Ovary (tissue), 9 donors: ENCODE data around the gene BBS9. TPM values are rescaled to one million over a fixed set of nuclear protein-coding genes. Genes with fewer than 3 reads are reported as not detected.

ENCODE experiments used
- DNase-seq, 5 donors: peaks; one replicate each; pipeline ENCODE4 v3.0.0-alpha.2; 2019 to 2020
- H3K27ac ChIP-seq, 2 donors: fragments of 200-600 bp; one replicate each; pipeline versions ENCODE4 v1.5.1 to v1.8.0; 2019 to 2022
- H3K27me3 ChIP-seq: fragments of 200-600 bp; one replicate; pipeline ENCODE4 v1.8.0; 2022
- H3K36me3 ChIP-seq: fragments of 200-600 bp; sonication (generic); one replicate; pipeline ENCODE4 v1.5.1; 2019
- H3K4me1 ChIP-seq: one replicate; pipeline ENCODE4 v1.8.1; 2013; ENCODE audit warnings: mild to moderate bottlenecking, moderate library complexity; ENCODE audit not compliant: insufficient read depth
- H3K4me3 ChIP-seq: fragments of 200-600 bp; sonication (generic); one replicate; pipeline ENCODE4 v1.5.1; 2017
- H3K9me3 ChIP-seq, 2 donors: fragments of 200-600 bp in 1 of 2; sonication (generic) in 1 of 2; one replicate each; pipeline versions ENCODE4 v1.5.1 to v1.8.1; 2013 to 2019; ENCODE audit warnings: mild to moderate bottlenecking in 1 of 2, moderate library complexity in 1 of 2
- CTCF ChIP-seq, 3 donors: fragments of 450-650 bp in 2 of 3; fragments of 200-600 bp in 1 of 3; IDR thresholded peaks; one replicate each; pipeline versions ENCODE4 v1.5.1 to v1.8.0; 2016 to 2022; ENCODE audit warnings: antibody characterized with exemption in 3 of 3, mild to moderate bottlenecking in 1 of 3
- EP300 ChIP-seq: sonication (generic); formaldehyde crosslinking; IDR thresholded peaks from one replicate; pipeline ENCODE4 v1.6.1; 2017; ENCODE audit warnings: antibody characterized with exemption
- POLR2A ChIP-seq: fragments of 450-650 bp; IDR thresholded peaks from one replicate; pipeline ENCODE4 v1.6.1; 2017; ENCODE audit warnings: antibody characterized with exemption, mild to moderate bottlenecking, moderate library complexity
- WGBS, 3 donors: extraction: QIAGEN DNeasy Blood & Tissue Kit in 1 of 3; methylation state at CpG; one replicate each; pipeline versions ENCODE4 v1.1.5 to v1.1.7; 2013 to 2017; 5-methylcytosine and 5-hydroxymethylcytosine counted together
- intact Hi-C, 4 donors: fragments of 100-400 bp; cut with DNase I; formaldehyde crosslinking; loops; one replicate each; pipeline versions ENCODE4 v1.11.0 to v1.15.1; 2022 to 2023
- polyA plus RNA-seq, 2 donors: library from polyadenylated mRNA; stranded (reverse); fragments of 200-250 nt in 1 of 2; fragments of 350-450 nt in 1 of 2; fragmentation: Illumina TruSeq in 1 of 2; extraction: RNeasy Lipid Tissue Mini Kit (QIAGEN cat#74804) in 1 of 2; gene quantifications; one replicate each; pipeline ENCODE4 v1.2.3, GENCODE V29; 2013 to 2014
- total RNA-seq, 7 donors: library from RNA; depleted of rRNA in 2 of 7; stranded (reverse); fragments of >200 nt in 2 of 7; fragmentation: NEBNext Ultra II Directional in 3 of 7; extraction: Animal tissue kit (Norgen Biotek cat#: 25700) in 3 of 7; gene quantifications; one replicate each; pipeline versions ENCODE4 v1.1.0 to v1.2.4, GENCODE V29; 2016 to 2023
- donor health status: DM: no; HTN: no; CAD: no; lungs with moderate emphysema.
- donor health status: DM: no; HTN: no; CAD: no.
- donor health status: Bipolar disorder and iron deficiency.
- donor health status: DM: yes; HTN: yes; CAD: no.
- donor health status: DM: no; HTN: no; CAD: no.
- donor health status: DM: yes; HTN: yes; CAD: no.

The BBS9 gene
- total and polyA plus RNA-seq, 9 donors: 8.1 to 42.0 (median 29.7) TPM

- Histone ChIP-seq H3K27me3 (no peaks in the 10 kb centered on the region), H3K4me3 (no peak overlapping the region), H3K4me1 (no peaks in the 10 kb centered on the region), H3K9me3 (no peaks in the 10 kb centered on the region), H3K36me3 (no peaks in the 10 kb centered on the region), H3K27ac (no peak overlapping the region)
- DNase-seq: no peak
- intact Hi-C loops: no loop called here
- no peak for TF ChIP-seq POLR2A
- TF ChIP-seq CTCF (IDR thresholded peaks at IDR 0.05): no peak
- TF ChIP-seq EP300: no peak
These were observed 266.0 kb downstream of the BBS9 start for GRCh38 chr7:33395340-33395739.

GRCh38 chr7:33399528-33400213 lies 270.3 kb downstream of the BBS9 start:
- H3K9me3 ChIP-seq: no peaks in the 10 kb centered on the region
- 77 to 83% (median 79%) methylated on average over 3 of the region's 3 CpGs for WGBS, 3 donors

GRCh38 chr7:33400214-33400538 lies 270.8 kb downstream of the BBS9 start:
- H3K4me1 ChIP-seq: no peaks in the 10 kb centered on the region
- TF ChIP-seq EP300: no peak
- TF ChIP-seq POLR2A: no peak
- no peak for TF ChIP-seq CTCF (IDR thresholded peaks at IDR 0.05)
- H3K9me3 ChIP-seq: no peaks in the 10 kb centered on the region
- H3K27me3 ChIP-seq: no peaks in the 10 kb centered on the region
- DNase-seq: no peak
- intact Hi-C loops: no loop called here
- H3K27ac ChIP-seq: no peak overlapping the region
- whole genome bisulfite sequencing, 3 donors: 38 to 60% (median 47%) methylated on average over 1 of the region's 1 CpG
- no peak overlapping the region for H3K4me3 ChIP-seq
- no peaks in the 10 kb centered on the region for H3K36me3 ChIP-seq

More at GRCh38 chr7:33399528-33400213, 270.3 kb downstream of the BBS9 start:
- DNase-seq: no peak
- Histone ChIP-seq H3K4me1 (no peaks in the 10 kb centered on the region), H3K27ac (no peak overlapping the region), H3K27me3 (no peaks in the 10 kb centered on the region), H3K36me3 (no peaks in the 10 kb centered on the region), H3K4me3 (no peak overlapping the region)
- TF ChIP-seq POLR2A (no peak), EP300 (no peak), CTCF (IDR thresholded peaks at IDR 0.05) (no peak)
- intact Hi-C loops: no loop called here

- Histone ChIP-seq H3K9me3 (no peaks in the 10 kb centered on the region), H3K4me1 (no peaks in the 10 kb centered on the region), H3K27me3 (no peaks in the 10 kb centered on the region), H3K27ac (no peak overlapping the region), H3K36me3 (no peaks in the 10 kb centered on the region), H3K4me3 (no peak overlapping the region)
- no peak for DNase-seq
- intact Hi-C loops: no loop called here
- TF ChIP-seq POLR2A (no peak), CTCF (IDR thresholded peaks at IDR 0.05) (no peak), EP300 (no peak)
- WGBS, 3 donors: 83 to 90% (median 89%) methylated on average over 1 of the region's 1 CpG
These were observed 280.9 kb downstream of the BBS9 start for GRCh38 chr7:33410266-33410665.
